NCI-H2171 treated with DMSO at 0.1 percent for 48 hours (cell line): ENCODE data around the gene SEMA3F.

Experiments used
- DNase-seq: peaks from one replicate; lab custom pipeline; 2025; lab: John Stamatoyannopoulos, UW

The SEMA3F gene

DNA sequence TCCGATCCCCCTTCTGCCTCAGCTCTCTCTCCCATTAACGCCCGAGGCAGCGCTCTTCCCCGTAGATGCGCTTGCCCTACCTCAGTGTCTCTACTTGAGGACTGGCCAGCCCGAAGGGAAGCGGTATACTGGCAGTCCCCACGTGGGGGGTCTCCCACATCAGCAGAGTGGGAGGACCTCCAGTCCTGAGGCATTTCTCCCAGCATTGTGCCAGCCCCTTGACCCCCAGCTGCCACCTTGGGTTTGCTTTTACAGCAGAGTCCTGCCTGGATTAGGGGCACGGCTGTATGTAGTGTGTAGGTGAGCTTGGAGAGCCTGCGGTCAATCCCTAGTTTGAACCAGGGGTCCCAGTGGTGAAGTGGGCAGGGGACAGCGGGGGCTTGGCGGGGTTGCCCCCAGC lies 767 bp downstream of the SEMA3F start:
- no peak for DNase-seq

DNA sequence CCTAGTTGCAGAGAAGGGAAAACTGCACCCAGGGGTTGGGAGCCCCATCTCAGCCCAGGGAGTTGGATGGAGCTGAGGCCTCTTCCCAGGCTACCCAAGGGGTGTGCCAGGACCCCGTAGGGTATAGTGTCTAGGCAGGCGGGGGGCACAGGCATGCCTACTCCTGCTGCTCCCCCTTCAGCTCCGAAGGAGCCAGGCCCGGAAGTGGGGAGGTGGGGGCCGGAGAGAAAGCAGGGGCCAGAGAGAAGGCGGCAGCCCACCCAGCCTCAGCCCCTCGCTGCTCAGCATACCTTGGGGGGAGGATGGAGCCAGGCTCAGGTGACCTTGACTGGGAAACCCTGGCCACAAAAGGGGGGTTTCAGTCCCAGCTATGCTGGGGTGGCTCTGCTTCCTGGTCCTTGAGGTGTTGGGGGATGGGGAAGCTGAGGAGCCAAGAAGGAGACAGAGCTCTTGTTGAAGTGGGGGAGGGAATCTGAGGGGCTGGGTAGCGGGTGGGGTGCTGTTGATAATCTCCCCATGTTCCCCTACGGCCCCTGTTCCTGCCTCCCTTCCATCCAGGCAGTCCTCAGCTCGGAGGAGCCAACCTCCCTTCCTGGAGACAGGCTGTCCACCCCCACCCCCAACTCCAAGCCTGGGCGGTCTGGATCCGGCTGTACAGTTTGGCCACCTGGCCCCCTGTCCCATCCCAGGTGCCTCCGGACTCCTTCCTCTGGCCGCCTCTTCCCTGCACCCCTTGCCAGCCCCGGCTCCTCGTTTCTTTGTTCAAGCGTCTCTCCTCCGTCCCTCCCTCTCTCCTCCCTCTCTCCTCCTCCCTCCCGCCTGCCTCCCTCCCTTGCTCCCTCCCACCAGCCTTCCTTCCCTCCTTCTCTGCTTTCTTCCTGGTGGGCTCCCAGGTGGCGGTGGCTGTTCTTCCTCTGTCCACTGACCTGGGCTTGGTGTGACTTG lies 1.7 kb downstream of the SEMA3F start:
- DNase-seq = peak; percentile 36

DNA sequence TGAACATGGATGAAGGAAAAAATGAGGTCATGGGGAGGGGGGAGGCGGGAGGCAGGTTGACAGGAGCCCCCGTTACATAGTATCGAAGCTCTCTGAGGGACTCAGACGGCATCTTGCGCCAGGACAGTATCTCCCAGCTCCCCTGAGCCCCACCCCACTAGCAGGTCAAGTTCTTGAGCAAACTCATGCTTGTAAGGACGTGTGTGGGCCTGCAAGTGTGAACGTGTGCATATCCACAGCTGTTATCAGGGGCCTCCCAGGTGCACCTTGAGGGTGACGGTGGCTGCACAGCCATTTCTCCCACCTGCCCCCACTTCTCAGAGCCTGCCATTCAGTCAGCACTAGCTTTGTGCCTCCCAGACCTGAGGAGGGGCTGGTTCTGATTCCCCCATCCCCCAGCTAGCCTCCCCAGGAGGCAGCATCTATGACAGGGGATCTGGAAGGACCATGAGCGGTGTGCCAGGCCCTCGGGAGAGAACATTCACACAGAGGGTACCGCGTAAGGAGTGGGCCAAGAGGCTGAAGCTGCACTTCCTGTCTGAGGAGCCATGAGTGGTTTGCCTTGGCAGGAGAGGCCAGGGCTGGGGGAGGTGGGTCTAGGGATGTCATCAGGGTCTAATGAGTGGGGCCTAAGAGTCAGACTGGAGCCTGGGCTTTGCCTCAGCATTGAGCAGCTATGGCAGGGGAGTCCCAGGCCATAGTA lies 2.9 kb downstream of the SEMA3F start:
- DNase-seq = peak; percentile 79

DNA sequence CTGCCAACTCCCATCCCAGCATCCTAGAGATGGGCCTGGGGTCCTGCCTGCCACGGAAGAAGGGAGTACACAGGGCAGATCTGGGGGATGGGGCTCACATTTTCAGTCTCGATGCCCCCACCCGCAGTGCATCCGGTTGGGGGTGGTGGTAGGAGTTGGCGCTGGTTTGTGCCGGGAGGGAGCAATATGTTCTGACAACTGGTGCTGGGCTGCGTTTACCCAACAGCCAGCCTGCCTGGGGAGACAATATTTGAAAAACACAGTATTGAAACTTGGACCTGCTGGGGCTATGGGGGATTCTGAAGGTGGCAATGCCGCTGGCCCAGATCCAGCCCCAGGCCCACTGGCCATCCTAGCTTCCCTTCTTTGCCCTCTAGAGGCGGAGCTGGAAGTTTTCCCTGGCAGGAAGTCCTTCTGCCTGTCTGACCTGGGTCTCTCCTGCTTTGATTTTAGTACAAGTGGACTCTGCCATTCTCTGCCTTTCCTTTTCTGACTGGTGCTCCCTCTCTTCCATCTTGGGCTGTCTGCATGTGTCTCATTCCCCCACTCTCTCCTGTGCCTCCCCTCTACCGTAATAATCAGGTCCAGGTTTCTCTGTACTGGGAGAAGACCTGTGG lies 3.5 kb downstream of the SEMA3F start:
- DNase-seq = no peak

DNA sequence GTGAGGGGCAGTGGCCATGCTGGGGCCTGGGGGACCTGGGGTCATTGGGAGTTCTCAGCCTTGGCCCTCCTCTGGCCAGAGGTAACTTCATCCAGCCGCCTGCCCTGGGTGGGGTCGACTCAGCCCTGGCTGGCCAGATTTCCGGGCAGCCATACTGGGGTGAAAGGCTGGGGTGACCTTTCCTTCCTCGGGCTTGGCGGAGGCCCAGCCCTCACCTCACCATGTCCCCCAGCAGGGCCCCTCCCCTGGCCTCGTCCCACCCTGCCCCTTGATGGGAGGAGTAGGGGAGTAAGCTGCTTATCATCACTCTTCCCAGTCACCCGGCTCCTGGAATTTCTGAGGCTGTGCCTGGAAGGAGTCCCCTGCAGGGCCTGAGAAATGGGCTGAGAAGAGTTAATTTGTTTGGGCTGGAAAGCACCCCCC lies 5.4 kb downstream of the SEMA3F start:
- DNase-seq = no peak

DNA sequence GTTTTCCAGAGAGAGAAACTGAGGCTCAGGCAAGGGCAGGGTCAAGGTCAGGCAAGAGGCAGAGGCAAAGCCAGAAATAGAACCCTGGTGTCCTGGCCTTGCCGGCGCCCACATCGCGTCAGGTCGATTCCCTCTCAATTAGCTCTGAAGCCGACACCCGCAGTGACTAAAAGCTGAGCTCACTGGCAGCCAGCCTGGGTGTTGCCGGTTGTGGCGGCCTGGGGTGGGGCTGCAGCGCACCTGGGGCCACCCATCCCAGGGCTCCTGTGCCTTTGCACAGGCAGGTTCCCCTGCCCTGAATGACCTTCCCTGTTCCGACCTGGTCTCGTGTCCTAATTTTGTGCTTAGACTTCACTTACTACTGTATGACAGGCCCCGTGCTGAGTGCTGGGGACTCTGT lies 6.2 kb downstream of the SEMA3F start:
- no peak for DNase-seq

DNA sequence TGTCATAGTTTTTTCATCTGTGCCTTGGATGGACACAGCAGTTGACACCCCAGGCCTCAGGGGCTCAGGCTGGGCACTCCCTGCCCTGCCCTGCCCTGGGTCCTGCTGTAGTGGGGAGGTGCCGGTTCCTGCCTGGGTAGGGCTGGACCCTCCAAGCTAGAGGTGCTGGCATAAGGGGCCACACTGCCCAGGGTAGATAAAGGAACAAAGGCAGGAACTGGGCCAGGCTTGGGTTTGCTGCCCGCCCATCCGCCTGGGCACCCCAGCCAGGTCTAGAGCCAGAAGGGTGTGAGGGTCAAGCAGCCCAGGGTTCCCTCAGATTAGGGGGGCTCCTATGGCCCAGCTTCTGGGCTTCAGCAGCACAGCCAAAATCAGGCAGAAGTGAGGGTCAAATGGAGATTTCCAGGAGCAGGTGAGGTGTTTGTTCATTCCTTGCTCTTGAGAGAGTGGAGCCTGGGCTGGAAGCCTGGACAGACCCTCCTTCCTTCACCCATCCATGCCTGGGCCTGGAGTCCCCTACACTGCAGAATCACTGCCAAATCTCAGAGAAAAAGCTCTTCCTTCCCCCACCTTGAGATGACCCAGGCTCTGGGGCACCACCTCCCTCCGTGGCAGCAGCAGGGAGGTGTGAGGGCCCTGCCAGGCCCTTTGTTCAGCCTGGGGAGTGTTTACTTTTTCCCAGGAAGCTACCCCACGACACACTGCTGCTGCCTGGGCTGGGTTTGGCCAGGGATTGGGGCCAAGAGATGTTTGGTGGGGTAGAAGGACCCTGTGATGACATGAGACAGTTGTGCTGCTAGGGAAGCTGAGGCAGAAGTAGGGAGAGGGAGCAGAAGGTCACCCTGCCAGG lies 7.1 kb downstream of the SEMA3F start:
- no peak for DNase-seq

DNA sequence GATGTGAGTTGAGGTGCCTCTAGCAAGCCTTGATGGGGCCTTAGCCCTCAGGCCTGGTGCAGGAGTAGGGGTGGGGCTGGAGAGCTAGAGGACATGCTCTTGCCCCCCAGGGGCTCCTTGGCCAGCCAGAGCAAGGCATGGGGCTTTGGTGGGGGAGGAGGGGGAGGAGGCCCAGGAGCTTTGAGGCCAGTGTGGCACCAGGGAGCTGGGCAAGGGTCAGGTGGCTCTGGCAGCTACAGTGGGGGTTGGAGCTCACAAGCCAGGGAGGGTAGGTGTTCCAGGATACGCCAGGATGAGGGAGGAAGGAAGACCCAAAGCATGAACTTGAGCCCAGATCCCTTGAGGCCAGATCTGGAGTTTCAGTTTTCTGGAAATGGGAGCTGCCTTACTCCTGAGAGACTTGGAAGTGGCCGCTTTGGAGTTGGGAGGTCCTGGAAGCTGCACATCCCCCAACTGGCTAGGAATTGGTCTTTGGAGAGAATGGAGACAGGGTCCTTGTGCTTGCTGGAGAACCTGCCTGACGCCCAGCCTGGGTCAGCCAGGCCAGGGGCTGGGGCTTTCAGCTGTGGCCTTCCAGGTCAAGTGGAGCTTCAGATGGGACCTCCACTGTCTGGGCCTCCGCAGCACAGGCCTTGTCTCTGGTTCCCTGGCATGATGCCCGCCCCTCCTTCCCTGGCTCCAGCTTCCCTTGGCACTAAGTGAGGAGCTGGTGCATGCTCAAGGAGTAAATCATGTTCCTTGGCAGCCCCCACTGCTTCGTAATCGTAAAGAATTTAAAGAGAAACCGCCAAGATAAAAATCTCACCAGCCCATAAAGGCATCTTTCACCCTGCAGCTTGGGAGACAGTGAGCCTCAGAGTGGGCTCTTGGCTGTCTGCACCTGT lies 8.7 kb downstream of the SEMA3F start:
- no peak for DNase-seq

DNA sequence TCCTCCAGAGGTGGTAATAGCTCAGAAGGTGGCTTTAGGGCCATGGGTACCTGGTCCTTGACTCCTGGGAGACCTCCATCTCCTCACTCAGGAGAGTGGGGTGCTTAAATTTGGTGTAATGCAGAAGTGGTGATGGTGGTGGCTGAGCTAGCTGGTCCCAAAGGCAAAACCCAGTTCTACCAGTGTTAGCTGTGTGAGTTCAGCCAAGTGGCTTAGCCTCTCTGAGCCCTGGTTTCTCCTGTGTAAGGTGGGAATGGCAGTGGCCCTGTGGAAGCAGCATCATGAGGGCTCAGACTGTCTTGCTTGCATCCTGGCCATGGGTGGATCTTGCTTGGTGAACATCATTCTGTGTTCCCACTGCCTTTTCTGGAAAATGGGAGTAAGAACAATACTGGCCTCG lies 9.4 kb downstream of the SEMA3F start:
- no peak for DNase-seq

DNA sequence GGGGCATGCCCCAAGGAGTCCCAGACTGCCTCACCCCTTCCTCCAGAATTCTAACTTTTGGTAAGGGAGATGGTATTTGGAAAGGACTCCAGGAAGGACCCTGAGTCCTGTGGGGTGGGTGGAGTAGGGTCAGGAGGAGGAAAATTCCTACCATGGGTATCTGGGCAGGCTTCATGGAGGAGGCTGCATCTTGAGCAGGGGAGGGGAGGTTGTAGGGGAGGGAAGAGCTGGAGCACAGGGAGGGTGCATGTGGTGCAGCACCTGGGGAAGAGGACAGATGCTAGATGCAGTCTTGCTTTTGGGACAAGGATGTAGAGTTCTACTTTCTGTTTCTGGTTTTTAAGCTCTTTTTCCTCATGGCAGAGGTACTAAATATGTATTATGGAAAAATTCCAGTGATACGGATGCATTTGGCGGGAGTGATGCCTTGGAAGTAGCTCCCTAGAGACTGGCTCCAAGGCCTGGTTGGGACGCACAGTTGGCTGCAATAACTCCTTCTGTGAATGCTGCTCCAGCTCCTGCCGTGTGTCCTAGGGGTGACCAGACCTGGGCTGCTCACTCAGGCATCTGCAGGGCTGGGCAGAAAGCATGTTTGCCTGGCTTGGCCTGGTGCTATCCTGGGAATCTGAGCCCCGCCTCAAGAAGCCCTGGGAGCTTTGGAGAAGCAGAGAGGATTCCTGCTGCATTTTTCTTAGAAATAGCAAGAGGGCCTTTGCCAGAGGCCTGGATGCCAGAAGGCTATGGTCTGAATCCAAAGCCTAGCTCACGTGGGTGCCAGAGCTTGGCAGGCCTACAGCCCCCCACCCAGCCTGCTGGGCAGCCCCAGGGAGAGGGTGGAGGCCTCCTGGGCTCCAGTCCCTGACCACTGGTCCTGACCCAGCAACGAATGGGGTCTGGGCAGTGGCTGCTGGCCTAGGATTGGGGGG lies 10.1 kb downstream of the SEMA3F start:
- no peak for DNase-seq

DNA sequence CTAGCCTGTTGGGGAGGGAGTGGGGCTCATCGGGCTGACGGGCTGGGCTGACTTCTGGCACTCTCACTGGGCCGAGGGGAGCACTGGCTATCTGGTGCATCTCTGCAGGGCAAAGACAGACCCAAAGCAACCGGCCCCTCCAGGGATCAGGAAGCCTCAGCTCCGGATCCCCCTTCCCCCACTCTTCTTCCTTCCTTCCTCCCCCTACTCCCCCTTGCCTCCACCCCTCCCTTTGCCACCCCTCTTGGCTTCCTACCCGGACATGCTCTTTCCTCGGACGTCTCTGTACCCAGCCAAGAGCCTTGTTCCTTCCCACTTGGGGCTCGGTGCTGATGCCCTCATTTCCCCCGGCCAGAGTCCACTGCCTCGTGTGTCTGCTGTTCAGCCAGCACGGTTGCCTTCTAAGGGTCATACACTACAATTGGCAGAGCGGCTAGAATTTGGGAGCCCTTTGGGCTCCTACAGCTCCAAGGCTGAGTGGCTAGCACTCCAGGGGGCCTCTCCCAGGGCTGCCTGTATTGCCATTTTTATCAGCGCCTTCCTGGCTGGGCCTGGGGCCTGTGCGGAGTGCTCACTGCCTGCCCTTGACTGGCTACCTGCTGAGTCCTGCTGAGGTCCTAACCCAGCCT lies 10.9 kb downstream of the SEMA3F start:
- no peak for DNase-seq

DNA sequence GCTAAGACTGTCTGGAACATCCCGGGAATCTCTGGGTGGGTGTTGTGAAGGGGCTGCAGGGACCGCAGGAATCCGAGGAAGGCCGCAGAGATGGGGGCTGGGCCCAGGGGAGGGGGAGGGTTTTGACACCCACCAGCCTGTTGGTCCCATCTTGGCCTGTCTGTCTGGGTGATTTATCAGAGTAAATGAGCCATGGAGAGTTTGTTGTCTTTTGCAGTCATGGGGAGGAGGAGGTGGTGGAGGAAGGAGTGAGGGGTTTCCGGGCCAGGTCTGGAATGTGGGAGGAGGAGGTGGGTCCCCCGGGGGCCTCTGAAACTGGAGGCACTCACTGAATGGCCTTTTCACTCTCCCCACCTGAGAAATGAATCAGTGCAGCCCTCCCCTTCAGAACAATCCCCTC lies 11.5 kb downstream of the SEMA3F start:
- no peak for DNase-seq

DNA sequence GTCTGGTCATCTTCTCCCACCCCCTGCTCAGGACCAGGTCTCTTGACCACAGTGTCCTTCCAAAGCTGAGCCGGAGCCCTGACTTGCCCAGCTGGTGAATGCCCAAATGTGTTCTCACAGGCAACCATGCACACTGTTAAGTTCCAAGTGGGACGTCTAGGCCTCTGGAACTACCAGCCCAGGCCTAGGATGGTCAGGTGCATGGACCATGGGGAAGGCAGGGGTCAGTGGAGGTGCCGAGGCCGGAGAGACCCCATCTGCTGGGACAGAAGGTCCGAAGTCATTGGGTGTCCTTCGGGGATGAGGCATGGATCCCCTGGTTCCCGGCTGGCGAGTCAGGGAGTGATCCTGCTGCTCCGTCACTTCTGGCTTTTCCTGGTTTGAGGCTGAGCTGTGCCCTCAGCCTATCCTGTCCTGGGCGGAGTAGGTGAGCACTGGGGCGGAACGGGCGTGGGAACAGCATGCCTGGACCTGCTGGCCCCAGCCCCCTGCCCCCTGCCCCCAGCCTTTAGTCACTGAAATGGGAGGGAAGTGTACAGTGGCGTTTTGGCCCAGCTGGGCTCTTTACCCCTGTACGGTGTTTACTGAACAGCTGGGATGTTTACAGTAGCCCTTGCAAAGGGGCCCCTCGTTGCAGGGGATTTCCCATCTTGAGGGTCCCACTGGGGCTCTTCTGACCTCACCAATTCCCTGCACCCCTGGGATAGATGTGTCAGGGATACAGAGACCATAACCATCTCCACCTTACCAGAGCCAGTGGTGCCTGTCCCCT lies 12.1 kb downstream of the SEMA3F start:
- no peak for DNase-seq

DNA sequence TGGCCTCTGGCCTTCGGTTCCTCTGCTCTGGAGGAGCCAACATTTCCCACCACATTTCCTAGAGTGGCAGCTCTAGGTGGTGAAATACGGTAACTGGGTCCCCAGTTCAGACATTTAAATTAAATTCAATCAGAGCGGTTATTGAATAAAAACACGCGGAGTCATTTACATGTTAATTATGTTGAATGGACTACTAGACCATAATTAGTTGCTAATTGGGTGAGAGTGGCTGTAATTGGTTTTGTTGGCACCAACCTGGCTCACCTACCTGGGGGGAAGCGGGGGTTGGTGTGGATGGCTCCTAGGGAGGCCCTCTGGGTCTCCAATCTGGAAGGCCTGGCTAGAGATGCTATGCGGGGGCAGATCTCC lies 12.7 kb downstream of the SEMA3F start:
- DNase-seq = no peak

DNA sequence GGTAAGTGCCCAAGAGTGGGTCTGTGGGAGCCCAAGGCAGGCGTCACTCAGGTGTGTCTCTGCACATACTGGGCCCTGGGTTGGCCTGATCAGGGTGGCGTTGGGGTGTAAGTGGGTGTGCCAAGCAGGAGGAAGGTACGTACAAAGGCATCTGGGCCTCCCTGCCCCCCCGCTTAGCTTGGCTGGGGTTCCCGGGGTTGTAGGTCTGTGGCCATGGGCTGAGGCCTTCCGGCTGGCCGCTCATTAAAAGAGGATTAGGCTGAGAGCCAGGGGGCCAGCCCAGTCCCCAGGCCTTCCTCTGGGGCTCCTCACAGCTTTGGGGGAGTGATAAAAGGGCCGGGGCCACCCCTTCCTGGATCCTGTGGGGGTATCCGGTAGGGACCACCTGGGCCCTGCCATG lies 13.3 kb downstream of the SEMA3F start:
- DNase-seq = no peak

DNA sequence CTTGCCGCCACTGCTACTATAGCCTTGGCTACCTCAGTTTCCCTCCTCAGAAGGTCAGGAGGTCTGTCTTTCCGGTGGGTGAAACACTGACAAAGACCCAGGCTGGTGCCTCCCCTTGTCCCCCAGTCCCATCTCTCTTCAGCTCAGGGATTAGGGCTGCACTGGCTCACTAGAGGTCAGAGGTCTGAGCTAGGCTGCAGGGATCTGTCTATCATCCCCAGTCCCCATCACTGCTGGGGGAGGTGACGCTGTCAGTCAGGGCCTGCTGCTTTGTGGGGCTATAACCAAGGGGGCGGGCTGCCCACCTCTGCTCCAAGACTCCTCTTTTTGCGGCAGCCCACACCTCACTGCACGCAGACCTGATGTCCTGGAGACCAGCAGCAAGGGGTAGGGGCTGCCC lies 13.7 kb downstream of the SEMA3F start:
- DNase-seq = no peak

DNA sequence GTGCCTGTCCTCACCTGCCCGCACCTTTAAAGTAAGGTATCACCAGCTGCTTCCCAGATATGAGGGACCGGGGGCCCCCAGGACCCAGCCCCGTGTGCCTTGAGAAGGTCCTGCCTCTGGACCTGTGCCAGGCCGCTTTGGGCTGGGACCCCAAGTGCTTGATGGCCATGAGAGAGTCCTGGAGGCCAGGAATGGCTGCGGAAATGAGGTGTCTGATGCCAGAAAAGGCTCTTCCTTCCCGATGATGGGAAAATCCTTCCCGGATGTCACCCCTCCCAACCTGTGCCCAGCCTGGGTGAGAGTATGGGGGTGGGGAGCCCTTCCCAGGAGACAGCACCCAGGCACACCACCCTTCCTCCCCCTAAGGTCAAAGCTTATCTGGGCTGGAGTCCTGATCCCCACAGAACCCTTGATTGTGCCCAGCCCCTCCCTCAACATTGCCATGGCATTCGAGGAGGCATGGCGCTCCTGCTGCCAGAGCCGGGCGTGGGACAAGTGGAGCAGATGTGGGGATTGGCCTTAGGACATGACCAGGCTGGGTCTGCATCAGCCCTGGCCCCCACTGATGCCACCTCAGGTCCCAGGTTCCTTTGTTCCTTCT lies 14.2 kb downstream of the SEMA3F start:
- DNase-seq = no peak

DNA sequence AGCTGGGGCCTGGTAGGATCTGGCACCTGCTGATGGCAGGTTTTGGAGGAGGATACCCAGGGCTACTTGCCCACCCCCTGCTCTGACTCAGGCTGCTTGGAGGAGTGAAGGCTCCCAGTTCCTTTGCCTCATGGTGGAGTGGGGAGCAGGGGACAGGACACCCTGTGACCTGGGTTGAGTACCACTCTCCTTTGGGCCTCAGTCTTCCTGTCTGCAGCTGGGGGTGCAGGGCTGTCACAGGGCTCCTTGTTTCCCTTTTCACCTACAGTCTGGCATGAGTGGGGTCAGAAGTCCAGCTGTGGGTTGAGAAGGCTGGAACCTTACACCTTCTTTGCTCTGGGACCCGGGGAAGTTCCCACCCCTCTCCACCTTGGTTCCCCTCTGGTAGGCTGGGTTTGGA lies 14.7 kb downstream of the SEMA3F start:
- no peak for DNase-seq
